Dermis blood vessel endothelial cell (primary cell): ENCODE measurements around the gene HSPA6. TPM values are rescaled to one million over a fixed set of nuclear protein-coding genes. Genes with fewer than 3 reads are reported as not detected.
"Not testable (repeated sequence)": the region's sequence is repeated elsewhere in the genome, so short reads cannot be mapped to it uniquely, and the experiment has no call there.

Experiments
- DNase-seq: peaks from one replicate; pipeline ENCODE4 v3.0.0; 2010
- total RNA-seq: library from RNA; depleted of rRNA; stranded (reverse); fragments of >200 nt; gene quantifications from 2 replicates; pipeline ENCODE4 v1.2.3, GENCODE V29; 2014

HSPA6 gene
- total RNA-seq, 1 donor from 2014 or later = 0.17 TPM

DNA sequence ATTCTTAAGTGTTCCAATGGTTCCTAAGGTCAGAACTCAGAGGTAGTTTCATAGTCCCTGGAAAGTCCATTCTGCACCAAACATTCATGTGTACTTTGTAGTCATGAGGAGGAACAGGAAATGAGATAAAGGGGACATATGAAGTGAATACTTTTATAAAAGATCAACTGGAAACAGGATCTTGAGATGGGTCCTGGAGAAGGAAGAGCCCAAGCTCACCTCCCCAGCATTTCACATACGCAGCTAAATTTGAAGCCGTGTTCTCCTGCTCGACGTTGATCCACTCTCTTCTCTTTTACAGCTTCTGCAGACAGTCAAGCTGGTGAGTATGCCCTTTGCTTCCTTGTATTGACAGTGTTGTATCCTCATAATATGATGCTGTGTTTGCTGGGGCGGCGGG is 18.7 kb upstream of the HSPA6 start:
- DNase-seq = no peak

DNA sequence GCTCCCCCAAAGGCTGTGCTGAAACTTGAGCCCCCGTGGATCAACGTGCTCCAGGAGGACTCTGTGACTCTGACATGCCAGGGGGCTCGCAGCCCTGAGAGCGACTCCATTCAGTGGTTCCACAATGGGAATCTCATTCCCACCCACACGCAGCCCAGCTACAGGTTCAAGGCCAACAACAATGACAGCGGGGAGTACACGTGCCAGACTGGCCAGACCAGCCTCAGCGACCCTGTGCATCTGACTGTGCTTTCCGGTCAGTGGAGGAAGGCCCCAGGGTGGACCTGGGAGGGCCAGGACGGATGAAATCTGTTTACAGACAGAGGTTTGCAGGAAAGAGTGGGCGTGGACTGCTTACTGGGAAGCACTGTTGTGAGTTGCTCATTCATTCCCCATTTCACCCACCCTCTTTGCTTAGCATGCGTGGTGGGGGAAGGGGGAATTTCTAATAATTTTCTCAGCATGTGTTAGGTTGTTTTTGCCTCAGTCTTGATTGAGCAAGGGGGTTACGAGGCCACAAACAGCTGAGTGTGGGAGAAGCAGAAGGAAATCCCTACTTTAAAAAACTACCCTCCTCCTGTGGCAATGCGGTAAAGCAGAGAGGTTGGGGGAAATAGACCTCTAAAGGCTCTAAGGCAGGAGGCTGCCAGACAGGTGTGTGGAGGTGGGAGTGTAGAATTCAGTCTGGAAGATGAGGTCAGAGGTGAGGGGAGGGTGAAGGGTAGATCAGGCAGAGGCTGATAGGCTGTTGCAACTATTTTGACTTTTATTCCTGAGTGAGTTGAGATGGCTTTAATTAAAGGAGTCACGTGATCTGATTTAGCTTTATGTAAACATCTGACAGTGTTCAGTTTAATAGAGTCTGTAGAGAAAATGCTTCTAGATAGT is 17.8 kb upstream of the HSPA6 start:
- DNase-seq = peak; percentile 49

DNA sequence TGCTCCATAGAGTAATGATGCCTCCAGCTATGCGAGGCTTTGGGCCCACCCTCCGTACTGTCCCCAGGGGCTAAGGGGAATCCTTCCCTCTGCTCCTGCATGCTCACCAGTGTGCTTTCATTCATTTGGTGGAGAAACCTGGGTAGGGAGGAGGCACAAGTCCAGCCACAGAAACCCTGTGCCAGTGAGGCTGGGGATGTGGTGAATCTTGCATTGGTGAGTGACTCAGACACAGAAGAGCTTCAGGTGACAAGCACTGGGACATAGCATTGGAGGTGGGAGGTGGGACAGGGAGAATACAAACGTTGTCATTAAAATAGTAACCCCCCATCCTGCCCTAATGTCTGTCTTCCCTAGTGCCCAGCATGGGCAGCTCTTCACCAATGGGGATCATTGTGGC is 13.9 kb upstream of the HSPA6 start:
- DNase-seq = no peak

DNA sequence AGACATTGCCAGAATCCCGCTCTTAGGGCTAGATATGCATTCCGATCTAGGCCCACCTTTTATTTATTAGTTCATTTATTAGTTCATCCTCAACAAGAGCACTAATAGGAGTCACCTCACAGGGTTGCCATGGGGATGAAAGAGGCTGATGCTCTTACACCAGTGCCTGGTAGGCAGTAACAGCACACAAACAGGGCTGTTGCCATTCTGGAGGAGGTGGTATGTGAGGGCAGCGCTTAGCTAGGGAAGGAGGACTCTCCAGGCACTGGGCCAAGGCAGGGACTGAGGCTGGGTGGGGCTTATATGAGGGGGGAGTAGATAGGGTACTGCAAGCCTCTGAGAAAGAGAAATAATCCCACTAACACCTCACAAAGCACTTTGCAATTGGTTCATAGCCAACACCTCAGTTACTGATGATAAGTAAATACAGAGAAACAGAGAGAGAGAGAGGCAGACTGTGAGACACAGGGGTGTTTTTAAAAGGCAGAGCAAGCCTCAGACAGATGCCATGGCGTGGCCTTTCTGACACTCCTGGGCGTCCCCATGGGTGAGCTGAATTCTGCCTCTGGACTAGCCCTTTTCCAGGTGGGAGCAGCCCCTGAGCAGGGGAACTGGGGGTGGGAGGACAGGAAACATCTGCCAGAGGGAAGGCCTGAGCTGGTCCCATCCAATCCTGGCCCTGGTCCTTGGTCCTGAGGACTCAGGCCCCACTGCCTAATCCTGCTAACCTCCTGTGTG is 13.2 kb upstream of the HSPA6 start:
- DNase-seq = no peak

DNA sequence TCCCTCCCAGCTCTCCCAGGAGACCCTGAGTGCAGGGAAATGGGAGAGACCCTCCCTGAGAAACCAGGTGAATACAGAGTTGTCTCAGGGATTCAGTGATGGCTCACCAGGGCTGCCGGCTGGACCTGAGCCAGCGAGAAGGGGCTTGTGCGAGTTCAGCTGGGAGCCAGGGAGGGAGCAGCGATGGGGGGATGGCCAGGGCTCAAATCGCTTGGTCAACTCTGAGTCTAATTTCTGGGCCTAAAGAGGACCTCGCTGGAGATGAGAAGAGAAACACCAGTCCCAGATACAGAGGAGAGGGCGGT is 12.6 kb upstream of the HSPA6 start:
- DNase-seq = no peak

DNA sequence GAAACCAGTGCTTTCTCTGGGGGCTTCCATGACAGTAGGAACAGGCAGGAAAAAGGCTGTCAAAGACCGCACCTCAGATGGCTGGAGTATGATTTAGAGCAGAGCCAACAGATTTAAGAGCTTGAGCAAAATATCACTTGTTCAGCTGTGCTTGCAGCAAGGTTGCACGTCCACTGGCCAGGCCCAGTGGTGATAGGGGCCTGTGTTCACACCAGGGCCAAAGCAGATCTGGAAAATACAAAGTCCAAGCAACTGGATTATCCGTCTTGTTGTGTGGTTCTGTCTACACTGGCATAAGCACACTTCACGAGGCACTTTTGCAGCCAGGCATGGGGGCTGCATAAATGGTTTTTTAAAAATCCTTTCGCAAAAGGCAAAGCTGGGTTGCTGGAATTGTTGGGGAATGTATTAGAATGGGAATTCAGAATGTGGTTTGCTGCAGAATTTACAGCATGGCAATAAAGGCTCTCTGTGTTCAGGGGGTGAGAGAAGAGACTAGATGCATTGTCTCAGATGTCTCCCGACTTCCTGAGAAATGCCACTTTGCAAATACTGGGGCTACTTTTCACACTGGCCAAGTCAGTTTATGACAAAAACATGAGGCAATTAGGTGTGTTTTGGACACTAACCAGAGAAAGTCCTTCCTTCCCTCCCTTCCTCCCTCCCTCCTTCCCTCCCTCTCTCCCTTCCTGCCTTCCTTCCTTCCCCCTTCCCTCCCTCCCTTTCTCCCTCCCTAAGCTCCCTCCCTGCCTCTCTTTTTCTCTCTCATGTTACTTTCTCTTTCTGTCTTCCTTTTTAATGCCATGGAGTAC is 11.5 kb upstream of the HSPA6 start:
- not testable (repeated sequence) for DNase-seq

DNA sequence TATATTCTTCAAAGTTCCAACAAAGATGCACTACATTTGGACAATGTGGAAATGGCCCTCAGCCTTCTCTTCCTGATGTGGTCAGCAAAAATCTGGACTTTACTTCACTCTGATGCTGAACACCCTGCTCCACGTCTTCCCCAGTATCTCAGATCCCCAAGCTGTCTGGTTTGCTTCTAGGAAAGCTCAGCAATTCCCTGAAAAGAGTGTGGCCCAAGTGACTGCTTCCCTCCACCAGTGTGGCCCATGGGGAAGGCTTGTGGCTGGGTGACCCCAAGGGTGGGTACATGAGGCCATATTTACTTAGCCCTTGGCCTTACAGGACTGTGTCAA is 10.9 kb upstream of the HSPA6 start:
- not testable (repeated sequence) for DNase-seq

DNA sequence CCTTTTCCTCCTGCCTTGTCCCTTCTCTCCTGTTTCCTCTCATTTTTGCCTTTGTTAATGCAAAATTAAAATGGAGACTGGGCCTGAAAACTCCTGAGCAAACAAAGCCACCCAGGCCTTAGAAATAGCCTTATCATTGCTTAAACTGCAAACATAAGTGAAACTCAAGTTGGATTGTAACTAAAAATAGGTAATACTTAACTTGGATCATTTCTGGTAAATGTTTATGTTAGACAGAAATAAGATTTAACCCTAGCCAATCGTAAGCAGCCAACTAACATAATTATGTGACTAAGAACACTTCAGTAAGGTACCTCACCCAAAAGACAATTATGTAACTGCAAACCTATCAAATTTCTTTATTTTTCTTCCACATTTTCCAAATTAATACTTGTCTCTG is 10.4 kb upstream of the HSPA6 start:
- DNase-seq = not testable (repeated sequence)

DNA sequence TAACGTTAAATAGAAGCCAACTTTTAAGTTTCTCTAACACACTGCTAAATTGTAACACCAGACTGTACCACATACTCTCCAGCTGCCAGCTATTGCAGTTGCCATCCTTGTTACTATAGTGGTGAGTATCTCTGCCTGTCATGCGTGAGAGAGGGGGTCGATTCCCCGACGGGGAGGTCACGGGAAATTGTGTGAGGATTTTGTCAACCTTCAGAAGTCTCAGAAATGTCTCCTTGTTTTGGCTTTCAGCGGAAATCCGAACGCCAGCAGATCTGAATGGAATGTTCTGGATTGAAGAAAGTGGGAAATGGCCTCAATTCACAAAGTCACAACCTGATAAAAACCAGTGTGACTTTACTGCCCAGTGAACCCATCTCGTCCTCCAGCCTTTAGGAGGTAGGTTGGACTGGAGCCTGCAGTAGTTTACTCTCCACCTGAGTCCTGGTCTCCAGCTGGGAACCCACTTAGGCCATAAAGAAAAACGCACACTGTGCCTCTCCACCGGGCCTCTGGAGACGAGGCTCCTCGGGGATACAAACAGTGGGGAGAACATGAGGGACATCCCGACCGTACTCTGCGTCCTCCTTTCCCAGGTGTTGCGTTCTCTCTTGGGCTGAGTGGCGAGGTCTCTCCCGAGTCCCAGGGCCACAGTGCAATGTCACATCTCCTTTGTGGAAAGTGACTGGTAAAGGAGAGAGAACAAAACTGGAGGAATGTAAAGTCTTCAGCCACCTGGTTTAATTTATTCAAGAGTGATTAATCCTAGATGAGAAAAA is 1.1 kb upstream of the HSPA6 start:
- DNase-seq = not testable (repeated sequence)

DNA sequence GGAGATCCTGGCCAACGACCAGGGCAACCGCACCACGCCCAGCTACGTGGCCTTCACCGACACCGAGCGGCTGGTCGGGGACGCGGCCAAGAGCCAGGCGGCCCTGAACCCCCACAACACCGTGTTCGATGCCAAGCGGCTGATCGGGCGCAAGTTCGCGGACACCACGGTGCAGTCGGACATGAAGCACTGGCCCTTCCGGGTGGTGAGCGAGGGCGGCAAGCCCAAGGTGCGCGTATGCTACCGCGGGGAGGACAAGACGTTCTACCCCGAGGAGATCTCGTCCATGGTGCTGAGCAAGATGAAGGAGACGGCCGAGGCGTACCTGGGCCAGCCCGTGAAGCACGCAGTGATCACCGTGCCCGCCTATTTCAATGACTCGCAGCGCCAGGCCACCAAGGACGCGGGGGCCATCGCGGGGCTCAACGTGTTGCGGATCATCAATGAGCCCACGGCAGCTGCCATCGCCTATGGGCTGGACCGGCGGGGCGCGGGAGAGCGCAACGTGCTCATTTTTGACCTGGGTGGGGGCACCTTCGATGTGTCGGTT is 477 bp downstream of the HSPA6 start:
- not testable (repeated sequence) for DNase-seq

DNA sequence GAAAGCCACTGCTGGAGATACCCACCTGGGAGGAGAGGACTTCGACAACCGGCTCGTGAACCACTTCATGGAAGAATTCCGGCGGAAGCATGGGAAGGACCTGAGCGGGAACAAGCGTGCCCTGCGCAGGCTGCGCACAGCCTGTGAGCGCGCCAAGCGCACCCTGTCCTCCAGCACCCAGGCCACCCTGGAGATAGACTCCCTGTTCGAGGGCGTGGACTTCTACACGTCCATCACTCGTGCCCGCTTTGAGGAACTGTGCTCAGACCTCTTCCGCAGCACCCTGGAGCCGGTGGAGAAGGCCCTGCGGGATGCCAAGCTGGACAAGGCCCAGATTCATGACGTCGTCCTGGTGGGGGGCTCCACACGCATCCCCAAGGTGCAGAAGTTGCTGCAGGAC is 981 bp downstream of the HSPA6 start:
- DNase-seq = not testable (repeated sequence)

DNA sequence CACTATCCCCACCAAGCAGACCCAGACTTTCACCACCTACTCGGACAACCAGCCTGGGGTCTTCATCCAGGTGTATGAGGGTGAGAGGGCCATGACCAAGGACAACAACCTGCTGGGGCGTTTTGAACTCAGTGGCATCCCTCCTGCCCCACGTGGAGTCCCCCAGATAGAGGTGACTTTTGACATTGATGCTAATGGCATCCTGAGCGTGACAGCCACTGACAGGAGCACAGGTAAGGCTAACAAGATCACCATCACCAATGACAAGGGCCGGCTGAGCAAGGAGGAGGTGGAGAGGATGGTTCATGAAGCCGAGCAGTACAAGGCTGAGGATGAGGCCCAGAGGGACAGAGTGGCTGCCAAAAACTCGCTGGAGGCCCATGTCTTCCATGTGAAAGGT is 1.6 kb downstream of the HSPA6 start:
- not testable (repeated sequence) for DNase-seq

DNA sequence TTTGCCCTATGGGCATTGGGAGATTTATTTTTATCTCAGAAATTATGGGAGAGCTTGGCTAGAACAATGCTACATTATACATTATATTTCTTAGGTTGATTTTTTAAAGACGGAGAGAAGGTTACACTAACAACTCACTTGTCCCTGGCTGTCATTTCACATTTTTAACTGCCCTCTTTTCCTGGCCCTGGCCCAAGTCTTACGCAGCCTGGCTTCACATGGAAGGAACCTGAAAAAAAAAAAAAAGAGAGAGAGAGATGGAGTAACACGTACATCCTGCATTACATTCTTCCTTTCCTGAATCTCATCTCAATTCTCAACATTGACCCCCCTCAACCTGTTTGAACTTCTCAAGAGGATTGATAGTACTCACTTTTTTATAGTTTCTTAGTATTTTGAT is 4.2 kb downstream of the HSPA6 start:
- not testable (repeated sequence) for DNase-seq

DNA sequence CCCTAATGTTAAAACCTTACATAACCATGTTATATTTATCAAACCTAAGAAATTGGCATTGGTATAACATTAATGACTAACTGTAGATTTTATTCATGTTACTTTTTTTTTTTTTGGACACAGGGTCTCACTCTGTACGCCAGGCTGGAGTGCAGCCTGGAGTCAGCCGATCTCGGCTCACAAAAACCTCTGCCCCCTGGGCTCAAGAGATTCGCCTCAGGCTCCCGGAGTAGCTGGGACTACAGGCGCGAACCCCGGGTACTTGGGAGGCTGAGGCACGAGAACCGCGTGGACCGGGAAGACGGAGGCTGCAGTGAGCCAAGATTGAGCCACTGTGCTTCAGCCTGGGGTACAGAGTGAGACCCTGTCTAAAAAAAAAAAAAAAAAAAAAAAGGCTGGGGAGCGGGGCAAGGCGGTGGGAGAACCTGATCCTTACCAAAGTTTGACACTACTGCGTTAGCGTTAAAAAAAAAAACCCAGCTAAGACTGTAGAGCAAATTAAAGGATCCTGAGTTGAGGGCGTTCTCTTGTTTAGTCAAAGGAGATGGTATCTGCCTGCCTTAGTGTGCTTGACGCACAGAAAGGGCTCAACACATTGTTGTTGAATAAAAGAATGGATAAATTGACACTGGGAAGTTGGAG is 5.2 kb downstream of the HSPA6 start:
- DNase-seq = not testable (repeated sequence)

DNA sequence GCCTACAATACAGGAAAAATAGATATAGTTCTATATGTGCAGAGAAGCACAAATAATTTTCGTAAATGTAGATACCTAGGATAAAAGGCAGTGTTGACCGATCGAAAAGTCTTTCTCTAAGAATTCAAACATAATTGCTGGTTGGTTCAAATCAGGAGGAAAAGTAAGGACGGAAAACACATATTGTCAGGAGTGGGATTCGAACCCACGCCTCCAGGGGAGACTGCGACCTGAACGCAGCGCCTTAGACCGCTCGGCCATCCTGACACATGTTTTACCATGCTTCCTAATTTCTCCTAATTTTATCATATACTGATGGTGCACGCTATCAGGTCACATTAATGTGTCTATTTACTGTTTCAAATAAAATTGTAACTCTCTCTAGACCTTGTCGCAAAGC is 5.8 kb downstream of the HSPA6 start:
- DNase-seq = peak; percentile 76

DNA sequence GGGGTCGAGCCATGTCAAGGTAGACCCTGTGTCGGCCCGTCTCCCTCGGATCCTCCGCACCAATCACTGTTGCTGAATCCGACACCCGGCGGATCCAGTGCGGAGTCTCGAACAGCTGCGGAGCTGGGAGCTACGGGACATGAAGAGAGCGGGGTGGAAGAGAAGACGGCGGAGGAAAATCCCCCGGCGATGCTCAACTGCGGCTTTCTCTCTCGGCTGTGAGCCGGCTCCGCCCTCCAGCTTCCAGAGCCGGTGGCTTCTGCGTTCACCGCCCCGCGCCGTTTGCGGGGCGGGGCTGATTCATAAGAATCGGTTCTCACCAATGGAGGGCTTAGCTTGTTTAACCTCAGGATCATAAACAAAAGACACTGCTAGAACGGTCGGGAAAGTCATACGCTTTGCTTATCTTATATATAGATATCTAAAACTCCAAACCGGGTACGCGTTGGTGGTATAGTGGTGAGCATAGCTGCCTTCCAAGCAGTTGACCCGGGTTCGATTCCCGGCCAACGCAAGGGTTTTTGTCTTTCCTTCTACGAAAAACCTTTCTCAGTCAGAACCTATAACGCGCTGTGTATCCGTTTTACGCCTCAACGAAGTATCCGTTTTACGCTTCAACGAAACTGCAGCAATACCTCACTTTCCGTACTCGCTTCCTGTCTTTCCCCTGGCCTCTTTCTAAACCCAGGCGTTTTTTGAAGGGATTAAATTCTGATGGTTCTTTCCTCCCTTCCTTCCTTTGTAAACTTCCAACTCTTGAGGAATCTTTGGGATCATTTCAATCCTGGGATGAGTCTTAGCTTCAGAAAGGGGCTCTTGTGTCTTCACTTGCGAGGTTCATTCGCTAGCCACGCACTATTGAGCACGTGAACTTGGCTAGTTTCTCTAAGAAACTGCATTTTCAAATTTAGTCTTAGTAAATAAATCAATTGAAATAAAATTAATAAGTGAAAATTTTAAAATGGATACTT is 6.6 kb downstream of the HSPA6 start:
- DNase-seq = peak; percentile 87

DNA sequence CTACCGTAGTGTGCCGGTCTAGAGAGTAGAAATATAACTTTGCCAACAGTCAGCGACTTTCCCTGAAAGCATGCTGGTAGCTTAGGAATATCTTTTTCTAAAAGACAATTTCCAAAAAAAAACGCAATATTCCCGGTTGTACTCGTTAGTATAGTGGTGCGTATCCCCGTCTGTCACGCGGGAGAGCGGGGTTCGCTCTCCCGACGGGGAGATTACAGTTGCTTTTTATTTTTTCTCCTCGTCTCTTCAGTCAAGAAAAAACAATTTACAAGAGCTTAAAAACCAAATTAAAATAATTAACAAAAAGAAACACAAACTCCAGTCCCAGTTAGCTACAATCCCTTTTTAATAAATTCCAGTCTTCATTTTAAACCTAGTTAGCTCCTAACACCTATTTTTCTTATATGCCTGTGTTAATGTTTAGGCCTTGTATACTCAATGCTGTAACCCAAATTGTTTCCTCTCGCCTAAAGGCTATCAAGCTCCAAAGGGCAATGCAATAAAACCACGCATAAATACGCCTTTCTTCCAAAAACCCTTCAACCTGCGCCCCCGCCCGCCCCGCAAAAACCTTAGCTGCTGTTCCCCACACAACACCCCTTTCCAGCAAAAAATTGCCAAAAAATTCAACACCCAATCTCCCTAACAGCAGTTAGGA is 7.8 kb downstream of the HSPA6 start:
- no peak for DNase-seq

DNA sequence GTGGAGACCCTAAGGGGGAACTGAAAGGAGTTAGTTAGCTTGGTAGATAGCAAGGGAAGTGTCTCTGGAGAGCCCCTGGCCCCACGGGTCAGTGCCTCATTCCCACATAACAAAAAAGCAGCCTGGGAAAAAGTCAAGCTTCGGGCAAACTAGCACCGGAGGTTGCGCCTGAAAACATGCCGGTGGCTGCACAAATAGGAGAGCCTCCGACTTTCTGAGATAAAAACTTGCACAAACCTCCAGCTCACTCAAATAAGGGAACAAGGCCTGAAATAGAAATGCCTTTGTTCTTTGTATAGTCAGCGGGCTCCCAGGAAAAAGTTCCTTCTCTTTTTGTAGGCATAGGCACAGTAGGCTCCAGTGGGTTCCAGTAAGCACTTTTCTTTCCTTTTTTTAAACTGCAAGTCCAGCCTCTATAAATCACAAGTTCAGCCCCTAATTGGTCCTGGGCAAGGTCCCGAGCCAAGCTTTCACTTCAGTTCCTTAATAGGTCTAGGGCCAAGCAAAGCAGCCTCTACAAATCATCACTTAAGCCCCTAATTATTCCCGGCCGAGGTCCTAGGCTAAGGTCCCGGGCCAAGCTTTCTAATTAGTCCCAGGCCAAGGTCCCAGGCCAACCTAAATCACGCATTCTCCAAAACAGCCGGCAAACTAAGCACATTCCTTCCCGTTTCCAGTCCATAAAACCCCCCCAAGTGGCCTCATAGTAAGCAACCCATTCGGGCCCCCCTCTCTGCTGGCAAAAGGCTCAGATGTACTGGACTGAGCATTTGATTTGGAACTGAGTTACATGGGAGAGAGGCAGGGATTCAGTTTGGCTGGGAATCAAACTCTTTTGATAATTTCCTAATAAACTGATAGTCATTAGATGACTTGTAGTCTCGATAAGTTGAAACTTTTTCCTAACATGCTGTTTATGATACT is 8.6 kb downstream of the HSPA6 start:
- DNase-seq = not testable (repeated sequence)
